GM12801 (cell line): ENCODE results near the gene MIP.

Experiments
- CTCF ChIP-seq: IDR thresholded peaks from one replicate; pipeline ENCODE4 v1.5.1; 2011; ENCODE audit warnings: control low read depth; ENCODE audit not compliant: insufficient read length; ENCODE audit errors: extremely low read depth

MIP gene

GRCh38 chr12:56454557-56454956, at the start of gene MIP:
Gene MIP (minus strand): TSS chr12:56454657. CDS start chr12:56454613, 44 bp downstream.
- no peak for TF ChIP-seq CTCF

- TF ChIP-seq CTCF, result no peak
These were observed 35.9 kb upstream of the MIP start for GRCh38 chr12:56490360-56490759.

GRCh38 chr12:56488041-56488955, 33.8 kb upstream of the MIP start, which contains the start of gene GLS2:
Gene GLS2 (minus strand): TSS chr12:56488161. CDS start chr12:56488118, 43 bp downstream.
- no peak for TF ChIP-seq CTCF

GRCh38 chr12:56487448-56488040, 33.1 kb upstream of the MIP start:
- TF ChIP-seq CTCF, result no peak

GRCh38 chr12:56486694-56487093, 32.2 kb upstream of the MIP start:
- no peak for TF ChIP-seq CTCF

GRCh38 chr12:56484566-56484965, 30.1 kb upstream of the MIP start:
- TF ChIP-seq CTCF, result no peak

GRCh38 chr12:56479625-56480024, 25.2 kb upstream of the MIP start:
- no peak for TF ChIP-seq CTCF
